Measurements from ENCODE around the gene PRKCH.

PRKCH gene

DNA sequence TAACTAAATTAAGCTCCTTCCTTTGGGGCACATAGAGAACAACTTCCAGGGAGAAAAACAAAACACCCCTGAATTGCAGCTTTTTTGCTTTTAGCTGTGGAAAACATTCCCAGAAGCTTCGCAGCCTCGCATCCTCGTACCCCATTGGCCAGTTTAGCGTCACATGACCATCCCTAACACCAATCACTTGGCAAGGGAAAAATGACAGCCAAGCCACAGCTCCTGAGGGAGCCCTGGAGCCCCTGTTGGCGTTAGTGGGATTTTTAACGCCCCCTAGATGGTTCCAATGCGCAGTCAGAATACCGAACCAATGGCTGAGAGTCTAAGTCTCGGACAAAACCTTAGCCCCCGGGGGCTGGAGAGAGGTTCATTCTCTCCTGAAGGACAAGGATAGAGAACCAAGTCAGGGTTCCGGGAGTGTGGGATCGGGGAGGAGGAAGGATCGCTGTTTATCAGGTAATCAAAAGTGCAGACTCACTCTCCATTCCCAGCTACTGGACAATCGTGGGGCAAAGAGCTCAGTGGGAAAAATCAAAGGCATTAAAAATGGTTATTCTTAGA, 238.3 kb downstream of the PRKCH start:
- no peak for DNase-seq

DNA sequence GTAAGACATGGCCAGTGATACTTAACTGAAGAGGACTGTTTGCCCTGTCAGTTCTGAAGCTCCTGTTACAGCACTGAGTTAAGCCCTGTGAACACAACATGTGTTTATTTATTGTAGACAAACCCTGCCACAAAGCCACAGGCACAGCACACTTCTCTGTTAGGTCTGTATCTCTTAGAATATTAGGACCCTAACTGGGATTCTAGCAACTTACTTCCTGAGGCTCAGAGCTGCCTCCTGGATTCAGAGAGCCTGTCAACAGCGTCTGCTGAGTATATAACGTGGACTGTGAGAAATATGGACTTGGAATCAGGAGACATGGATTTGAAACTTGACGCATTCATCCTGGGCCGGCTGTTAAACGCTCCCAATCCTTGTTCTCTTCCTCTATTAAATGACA, 238.9 kb downstream of the PRKCH start:
- DNase-seq = peak; percentile 57

DNA sequence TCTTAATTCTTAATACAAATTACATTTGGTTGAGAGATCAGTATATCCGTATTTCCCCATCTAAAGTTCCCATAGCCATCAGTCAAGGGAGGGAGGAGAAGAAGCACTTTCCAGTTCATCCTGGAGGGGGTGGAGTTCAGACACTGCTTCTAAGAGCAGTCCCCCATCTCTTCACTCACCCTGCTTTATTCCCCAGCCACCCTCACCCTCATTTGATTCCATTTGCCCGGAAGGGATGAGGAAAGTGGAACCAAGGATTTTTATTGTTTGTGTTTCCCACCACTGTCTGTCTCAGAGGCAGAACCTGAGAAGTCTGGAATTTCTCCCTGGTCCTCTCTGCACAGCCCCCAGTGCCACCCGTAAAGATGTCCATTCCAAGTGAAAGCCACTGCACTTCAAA, 239.7 kb downstream of the PRKCH start:
- peak; percentile 86 for DNase-seq

DNA sequence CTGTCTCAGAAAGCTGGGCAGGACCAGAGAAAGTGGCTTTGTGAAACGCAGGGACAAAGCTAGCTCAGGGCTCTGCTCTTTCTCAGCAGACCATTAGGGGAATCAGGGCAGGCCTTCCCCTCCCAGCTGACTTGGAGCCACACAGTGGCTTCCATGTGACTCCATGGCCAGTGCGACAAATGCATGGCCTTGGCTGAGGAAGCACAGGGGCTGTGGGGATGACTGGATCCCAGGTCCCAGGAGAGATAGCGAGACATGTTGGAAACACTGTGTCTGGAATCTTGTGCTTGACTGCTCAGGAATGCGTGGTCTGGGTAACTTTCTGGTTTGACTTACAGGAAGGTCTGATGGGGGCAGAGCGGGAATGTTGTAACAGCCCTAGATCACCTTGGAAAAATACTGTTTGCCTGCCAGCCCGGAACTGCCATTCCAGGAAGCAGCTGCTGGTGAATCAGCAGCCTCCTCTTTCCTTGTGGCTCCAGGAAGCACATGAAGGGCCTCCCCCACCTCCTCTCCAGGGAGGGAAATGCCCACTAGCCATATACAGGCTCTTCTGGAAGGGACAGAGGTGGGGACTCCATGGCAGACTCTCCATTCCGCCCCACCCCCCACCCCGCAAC, 240.4 kb downstream of the PRKCH start:
- DNase-seq = peak; percentile 100

DNA sequence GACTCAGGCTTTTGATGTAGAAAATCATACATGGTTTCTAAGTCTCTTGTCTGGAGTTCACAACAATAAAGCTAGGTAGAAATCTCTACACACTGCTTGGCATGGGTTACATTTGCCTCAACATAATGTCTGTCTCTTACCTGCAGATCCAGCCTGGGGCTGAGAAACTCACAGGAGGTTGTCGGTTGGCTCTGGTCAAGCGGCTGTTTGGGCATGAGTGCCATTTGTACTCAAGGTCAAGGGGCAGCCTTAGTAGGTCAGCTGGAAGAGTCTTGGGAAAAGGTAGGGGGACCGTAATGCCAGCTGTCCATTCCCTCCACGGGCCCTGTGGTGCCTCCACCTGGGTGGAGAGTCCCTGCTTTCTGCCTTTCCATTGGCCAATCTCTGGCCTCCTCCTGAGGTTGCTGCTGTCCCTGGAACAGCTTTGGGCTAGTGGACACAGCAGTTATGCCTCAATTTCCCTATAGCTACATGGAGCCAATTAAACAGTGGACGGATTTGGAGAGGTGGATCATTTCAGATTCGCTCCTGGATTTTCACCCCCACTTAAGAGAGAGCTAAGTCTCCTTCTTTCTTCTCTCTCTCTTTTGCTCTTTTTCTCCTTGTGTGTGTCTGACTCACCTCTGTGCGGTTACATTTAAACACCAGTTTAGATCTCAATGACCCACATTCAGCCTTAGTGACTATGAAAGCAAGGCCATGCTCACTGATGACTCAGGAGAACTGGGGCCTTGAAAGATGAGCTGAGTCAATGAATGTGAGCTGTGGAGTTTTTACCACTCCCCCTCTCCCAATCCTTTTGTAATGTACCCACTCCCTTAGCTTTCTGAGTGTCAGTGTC, 241.2 kb downstream of the PRKCH start:
- DNase-seq = peak; percentile 100

DNA sequence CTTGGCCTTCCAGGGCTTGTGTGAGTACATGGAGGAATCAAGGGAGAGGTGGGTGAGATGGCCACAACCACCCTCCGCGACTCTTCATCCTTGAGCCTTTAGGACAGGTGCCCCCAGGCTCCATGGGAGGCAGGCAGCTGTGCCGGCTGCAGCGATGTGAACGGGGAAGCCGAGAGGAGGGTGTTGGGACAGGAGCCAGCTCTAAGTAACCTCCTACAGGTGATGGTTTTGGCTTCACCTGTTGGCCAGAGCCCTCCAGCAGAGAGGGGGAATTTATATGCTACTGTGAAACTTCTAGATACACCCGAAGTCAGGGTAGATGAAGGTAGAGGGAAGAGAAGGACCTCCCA, 241.8 kb downstream of the PRKCH start:
- no peak for DNase-seq

DNA sequence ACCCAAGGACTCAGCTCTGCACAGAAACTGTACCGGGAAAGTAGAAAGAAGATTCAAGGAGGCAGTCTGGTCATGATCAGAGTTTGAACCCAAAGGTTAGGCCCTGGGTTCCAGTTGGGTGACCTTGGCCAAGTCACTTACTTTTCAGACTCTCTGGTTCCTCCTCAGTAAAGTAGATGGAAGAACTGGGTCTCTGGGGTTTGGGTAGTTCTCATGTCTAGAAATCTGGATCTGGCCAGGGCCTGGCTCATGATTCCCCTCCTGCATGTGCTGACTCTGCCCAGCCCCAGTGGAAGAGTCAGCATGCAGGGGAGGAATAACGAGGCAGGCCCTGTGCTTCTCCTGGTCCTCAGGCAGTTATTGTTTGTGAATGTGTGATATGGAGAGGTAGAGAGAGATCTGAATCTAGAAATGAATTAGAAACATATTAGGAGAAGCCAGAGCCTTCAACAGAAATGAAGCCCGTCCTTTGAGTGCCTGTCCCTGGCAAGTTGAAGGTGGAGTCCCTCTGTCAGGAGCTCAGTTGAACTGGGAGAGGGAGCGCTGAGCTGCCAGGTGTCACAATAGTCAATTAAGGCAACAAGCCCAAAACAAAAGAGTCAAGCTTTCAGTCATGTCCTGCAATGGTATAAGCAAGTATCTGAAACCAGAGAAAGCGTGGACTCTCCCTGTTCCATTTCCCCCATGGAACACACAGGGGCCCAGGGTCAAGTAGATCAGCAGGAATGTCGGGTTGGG, 242.7 kb downstream of the PRKCH start:
- DNase-seq = no peak

DNA sequence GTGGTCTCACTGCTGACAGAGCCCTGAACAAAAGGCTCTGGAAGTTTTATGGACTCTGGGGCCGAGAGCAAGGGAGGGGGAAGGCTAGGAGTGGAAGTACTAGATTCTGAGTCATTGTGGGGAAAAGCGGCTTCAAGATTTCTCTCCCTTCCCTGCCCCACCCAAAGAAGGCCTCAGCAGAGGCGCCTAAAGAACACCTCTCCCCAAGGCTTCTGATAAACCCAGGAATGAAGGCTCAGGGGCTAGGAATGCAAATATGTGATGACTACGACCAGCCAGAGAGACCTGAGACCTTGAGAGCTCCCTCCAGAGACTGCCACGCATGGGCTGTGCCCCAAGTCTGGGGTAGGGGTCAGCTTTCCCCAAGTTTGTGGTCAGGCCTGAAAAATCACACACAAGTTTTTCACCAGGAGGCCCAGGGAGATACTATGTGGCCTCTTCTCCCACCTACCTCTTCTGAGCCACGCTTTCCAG, 243.3 kb downstream of the PRKCH start:
- peak; percentile 99 for DNase-seq

DNA sequence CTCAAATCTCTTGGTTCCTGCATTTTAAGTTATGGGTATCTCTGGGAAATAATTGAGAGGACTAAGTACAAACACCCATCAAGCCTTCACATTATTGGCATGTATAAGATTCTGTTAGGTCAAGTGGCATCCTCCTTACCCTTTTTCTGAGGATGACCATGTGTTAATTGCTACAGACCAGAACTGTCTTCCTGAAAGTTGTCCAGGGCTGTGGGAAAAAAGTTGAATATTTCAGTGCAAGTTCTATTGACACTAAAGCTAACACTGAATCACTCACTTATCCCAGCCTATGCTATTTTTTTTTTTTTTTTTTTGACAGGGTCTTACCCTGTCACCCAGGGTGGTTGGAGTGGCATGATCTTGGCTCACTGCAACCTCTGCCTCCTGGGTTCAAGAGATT, 243.8 kb downstream of the PRKCH start:
- no peak for DNase-seq

DNA sequence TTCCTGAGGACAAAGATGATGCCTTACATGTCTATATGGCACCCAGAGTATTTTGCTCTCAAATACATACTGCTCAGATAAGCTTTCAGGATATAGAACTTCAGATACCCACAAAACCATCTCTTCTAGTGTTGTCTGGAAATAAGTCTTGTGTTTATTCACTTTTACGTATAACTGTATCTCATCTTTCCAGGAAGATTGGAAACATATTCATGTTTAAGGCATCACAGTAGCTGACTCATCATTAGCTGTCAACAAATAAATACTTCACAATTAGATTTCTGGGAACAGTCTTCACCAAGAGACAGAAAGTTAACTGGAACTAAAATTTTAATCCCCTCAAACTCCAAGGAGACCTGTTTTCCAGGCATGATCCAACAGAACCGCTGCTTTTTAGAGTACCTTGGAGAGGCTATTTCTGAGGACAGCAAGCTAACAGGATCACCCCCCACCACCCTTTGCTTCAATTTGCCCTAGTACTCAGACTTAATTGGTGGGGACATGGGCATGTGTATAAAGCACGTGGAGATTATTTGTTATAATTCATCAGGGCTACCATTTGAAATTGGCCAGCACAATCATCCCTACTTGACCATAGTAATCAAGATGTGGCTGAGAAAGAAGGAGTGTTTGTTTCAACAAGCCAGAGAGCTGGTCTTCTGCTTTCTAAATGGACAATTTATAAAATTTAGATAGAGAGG, 244.6 kb downstream of the PRKCH start:
- DNase-seq = peak; percentile 91

DNA sequence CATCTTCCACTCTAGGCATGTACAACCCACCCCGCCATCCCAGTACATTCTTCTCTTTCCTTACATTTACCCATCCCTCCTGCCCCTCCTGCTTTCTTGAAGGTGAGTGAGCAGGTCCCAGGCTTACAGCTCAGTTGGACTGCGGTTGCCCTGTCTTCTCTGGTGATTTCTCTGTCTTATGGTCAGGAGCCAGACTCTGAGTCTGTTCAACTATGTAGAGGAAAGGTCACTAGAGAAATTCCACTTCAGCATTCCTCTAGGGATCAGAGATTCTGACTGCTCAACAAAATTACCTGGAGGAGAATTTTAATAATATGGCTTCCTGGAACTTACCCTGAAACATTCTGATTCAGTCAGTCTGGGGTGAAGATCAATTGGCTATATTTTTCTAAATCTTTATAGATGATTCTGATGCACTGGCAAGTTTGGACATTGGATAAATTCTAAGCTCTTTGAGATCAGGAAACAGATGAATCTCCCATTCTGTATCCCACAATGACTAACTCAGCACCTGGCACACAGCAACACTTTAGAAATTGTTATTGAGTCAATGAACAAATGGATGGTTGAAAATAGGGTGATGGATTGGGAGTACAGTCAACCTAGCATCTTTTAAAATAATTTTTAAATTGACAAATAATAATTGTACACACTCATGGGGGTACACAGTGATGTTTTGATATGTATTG, 245.3 kb downstream of the PRKCH start:
- peak; percentile 77 for DNase-seq

DNA sequence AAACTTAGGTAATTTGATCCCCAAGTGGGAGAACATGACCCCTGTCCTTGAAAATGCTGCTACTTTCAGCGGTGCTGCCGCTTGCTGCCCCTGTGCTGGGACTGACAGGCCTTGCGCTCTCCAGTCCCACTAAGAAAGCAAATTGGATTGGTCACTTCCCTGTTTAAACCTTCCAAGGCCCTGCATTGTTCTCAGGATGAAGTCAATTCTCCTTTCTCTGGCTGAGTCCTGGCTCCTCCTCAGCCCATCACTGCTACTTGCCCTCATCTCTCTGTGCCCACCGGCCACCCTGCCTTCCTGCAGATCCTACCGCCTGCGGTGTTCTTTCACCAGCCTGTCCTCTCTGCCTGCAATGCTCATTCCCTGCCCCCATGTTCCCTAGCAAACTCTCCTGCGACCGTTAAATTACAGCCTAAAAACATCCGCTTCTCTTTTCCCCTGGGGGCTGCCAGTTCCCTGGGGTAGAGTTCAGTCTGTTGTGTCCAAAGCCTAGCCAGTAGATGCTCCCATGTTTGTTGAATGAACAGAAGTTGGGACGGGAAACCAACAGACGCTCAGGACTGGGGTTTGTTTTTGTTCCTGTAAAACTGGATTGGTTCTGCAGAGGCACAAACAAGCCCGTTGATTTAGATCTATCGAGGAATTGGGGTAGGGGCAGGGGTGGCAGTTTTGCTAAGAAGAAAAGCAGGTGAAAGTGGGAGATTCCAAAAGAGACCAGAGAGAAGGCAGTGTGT, 246.6 kb downstream of the PRKCH start:
- DNase-seq = no peak

DNA sequence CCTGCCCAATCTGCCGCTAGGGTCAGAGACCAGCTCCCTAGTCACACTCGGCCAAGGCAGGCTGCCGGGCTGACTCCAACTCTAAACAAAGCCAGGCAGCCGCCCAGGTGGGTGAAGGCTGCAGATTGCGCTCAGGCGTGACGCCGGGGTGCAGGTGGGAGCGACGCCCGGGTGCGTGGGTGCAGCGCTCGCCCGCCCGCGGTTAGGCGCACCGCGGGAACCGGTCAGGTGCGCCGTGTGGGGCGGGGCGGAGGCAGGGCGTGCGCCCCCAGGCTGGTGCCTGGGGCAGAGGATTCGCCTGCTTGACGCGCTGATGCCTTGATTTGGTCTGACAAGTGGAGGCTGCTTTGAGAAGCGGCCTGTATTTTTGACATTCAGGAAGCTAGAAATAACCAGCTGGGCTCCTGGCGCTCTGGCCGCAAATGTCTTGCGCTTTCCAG, 247.2 kb downstream of the PRKCH start:
- DNase-seq = no peak

DNA sequence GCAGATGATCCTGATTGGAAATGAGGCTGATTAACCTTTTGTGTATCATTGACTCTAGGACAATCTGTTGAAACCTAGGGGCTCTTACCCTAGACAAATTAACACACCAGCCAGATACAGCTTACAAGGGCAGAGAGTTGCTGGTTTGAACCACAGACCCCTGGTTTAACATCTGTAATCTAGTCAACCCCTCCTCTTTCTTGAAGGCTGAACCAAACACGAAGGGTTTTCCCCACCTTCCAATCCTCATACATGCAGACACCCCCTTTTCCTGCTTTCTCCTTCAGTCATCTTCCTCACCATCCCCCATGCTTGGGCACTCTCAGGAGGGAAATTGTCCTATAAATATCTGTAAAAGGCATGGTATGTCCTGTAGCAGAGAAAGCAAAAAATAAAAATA, 247.9 kb downstream of the PRKCH start:
- DNase-seq = no peak

DNA sequence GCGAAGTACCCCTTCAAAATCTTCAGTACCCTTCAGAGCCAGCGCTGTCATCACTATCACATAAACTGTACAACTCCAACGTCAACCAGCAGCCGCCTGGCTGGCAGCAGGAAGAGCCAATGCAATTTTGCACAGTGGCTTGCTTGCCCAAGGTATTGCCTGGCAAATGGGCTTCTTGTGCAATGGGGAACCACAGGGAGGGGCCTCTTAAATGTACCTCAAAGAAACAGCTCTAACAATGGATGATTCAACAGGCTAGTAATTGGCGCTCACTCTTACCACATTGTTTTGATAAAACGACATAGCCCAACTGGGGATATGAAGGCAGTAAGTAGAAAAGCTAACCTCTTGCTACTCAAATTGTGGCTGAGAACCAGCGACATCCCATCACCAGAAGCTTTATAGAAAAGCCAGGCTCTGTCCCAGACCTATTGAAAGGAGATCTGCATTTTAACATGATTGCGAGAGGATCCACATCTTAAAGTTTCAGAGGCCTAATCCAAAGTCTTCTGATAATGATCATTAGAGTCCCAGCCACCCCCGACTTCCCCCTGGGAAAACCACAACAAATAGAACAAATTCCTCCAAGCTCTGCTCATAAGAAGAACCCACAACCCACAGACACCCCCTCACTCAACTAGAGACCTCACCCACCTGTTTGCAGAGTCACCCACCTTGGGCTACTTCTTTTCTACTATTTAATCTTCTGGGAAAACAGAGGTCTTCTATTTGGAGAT, 248.6 kb downstream of the PRKCH start:
- peak; percentile 90 for DNase-seq

DNA sequence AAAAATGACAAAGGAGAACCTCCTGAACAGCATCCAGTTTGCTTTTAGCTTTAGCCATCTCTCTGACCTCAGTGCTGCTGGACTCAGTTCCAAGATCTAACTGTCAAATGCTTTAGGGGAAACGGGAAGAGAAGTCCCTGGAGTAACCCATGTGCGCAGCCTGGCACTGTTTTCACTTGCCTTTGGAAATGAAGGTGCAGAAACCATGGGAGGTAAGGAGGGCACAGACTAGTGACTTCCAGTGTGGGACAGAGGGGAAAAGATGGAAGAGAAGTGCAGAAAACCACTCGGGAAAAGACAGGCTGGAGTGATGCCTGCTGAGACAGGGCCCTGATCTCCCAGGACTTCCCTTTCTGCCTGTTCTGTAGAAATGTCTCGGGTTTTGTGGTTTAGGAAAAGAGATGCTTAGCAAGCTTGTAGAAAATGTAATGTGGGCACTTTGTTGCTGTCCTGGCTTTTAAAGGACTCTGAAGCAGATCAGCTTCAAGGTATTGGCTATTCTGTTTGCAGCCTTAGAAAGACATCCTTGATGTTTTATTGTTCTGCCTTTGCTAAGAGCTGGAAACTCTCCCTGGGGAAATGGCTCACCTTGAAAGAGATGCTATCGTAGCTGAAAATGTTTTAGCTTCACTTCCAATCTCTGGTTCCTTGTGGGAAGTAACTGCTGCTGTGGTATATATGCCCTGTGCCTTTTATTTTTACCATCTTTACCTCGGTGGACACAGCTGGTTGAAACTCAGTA, 249.3 kb downstream of the PRKCH start:
- peak; percentile 58 for DNase-seq

DNA sequence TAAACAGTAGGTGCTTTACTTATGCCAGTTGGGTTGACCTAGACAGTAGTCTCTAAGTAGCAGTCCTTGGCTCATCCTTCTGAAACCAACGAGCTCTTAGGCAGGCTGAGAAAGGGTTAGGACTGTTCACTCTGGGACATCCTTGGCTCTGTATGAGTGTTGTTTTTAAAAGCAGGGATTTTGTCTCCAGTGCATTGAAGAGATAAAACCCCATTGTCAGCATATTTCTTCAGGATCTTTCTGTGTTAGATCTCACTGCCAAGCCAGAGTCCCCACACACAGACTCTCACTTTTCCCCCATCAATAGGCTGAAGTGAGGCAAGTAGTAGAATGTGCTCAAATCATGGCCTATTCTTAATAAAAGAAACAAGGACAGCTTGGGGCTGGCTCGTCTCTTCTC, 250.5 kb downstream of the PRKCH start:
- no peak for DNase-seq

DNA sequence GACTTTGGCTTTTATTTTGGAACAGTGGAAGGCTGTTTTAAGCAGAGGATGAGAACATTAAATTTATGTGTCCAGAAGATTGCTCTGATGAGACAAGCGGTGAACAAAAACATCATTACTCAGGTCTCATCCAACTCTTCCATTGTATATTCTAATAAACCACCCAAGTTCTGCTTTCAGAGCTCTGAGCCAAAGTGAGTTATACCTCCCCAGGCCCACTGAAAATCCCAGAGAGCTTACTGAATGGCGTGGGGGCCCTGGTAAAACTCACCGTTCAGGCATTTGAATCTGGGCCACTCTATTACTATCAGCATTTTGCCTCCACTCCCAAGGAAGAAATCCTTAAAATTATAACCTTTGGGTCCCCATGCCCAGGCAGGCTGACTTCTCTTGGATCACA, 251.9 kb downstream of the PRKCH start:
- peak; percentile 74 for DNase-seq

DNA sequence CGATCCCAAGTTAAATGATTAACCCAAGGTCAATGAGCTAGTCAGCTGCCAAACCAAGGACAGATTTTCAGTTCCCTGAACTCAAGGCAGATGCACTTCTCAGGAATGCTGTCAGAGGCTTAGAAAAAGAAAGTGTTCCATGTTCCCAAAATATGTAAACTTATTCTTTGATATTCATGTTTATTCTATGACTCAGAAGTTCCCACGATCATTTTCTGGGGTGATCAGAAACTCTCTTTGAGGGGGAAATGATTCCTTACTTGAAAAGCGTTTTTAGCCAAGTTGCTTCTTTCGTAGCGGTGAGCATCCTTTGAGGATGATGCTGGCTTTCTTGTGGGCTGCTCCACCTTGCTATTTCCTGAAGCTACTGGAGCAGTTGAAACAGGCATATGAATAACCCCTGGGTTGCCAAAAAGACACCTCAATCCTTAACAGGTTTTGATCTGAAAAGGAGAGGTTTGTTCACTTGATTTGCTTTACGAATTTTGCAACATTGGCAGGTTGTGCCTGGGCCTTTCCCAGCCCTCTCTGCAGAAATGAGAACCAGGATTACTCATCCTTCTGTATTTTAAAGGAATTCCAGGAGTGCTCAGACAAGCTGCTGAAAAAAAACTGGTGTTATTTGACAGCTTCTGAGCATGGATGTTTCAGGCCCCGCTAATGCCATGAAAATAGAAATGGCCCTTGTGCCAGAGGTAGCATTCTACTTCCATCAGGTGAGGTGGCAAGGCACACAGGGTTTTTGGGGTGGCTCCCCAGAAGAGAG, 252.6 kb downstream of the PRKCH start:
- peak; percentile 75 for DNase-seq

Data from fibroblast of upper back skin (primary cell).